Renal cortical epithelial cell (primary cell): ENCODE data around the gene RCC2. TPM values are rescaled to one million over a fixed set of nuclear protein-coding genes. Genes with fewer than 3 reads are reported as not detected.

ENCODE experiments used
- DNase-seq: peaks from one replicate; pipeline ENCODE4 v3.0.0-alpha.2; 2011; ENCODE audit warnings: low read depth
- total RNA-seq: library from RNA; depleted of rRNA; stranded (reverse); fragments of >200 nt; gene quantifications from 2 replicates; pipeline ENCODE4 v1.2.3, GENCODE V29; 2014

The RCC2 gene
- total RNA-seq, 1 donor from 2014 or later = 71.7 TPM

- DNase-seq = no peak
Observed at GRCh38 chr1:17442841-17443240, 3.4 kb upstream of the RCC2 start.

- no peak for DNase-seq
Observed at GRCh38 chr1:17441993-17442357, 2.5 kb upstream of the RCC2 start.

- peak; percentile 57 for DNase-seq
Observed at GRCh38 chr1:17441265-17441992, 2.0 kb upstream of the RCC2 start.

- DNase-seq = no peak
Observed at GRCh38 chr1:17440827-17441168, 1.3 kb upstream of the RCC2 start.

- no peak for DNase-seq
Observed at GRCh38 chr1:17440074-17440826, 773 bp upstream of the RCC2 start.

- DNase-seq = no peak
Observed at GRCh38 chr1:17438318-17439249, 893 bp downstream of the RCC2 start.

- no peak for DNase-seq
Observed at GRCh38 chr1:17437580-17438317, 1.7 kb downstream of the RCC2 start.

GRCh38 chr1:17437260-17437579 is 2.3 kb downstream of the RCC2 start:
- no peak for DNase-seq

- DNase-seq = no peak
Observed at GRCh38 chr1:17436380-17437174, 2.9 kb downstream of the RCC2 start.

GRCh38 chr1:17434601-17435000 is 4.9 kb downstream of the RCC2 start:
- no peak for DNase-seq

- no peak for DNase-seq
Observed at GRCh38 chr1:17434016-17434415, 5.5 kb downstream of the RCC2 start.

GRCh38 chr1:17433261-17433660 is 6.2 kb downstream of the RCC2 start:
- DNase-seq = no peak

- DNase-seq = no peak
Observed at GRCh38 chr1:17432412-17432811, 7.1 kb downstream of the RCC2 start.

- DNase-seq = no peak
Observed at GRCh38 chr1:17429183-17429582, 10.3 kb downstream of the RCC2 start.

- no peak for DNase-seq
Observed at GRCh38 chr1:17427696-17428660, 11.5 kb downstream of the RCC2 start.

GRCh38 chr1:17425806-17426600 is 13.5 kb downstream of the RCC2 start:
- no peak for DNase-seq

- no peak for DNase-seq
Observed at GRCh38 chr1:17423781-17424245, 15.7 kb downstream of the RCC2 start.

GRCh38 chr1:17422461-17422860 is 17.0 kb downstream of the RCC2 start:
- no peak for DNase-seq

- DNase-seq = no peak
Observed at GRCh38 chr1:17420391-17420918, 19.0 kb downstream of the RCC2 start.
